HEK293T (cell line): ENCODE data around the gene MAEA.
A peak's percentile ranks its signal among the peaks of the same experiment; 100 is the strongest.

ENCODE experiments used
- CTCF ChIA-PET: fragments of 350-600 bp; formaldehyde crosslinking; extraction: SDS; loops from one replicate; lab custom pipeline; 2021; ENCODE audit warnings: antibody characterized with exemption, inconsistent platforms; lab: Yijun Ruan, JAX
- POLR2A ChIA-PET: fragments of 350-600 bp; formaldehyde crosslinking; extraction: SDS; loops from one replicate; lab custom pipeline; 2020; ENCODE audit warnings: antibody characterized with exemption, inconsistent platforms; lab: Yijun Ruan, JAX
- DNase-seq: peaks from one replicate; pipeline ENCODE4 v3.0.0; 2012; ENCODE audit warnings: mixed read lengths; ENCODE audit errors: extremely low spot score
- ARNT ChIP-seq: fragments of 450-650 bp; IDR thresholded peaks from 2 replicates; pipeline ENCODE4 v1.6.1; 2017; ENCODE audit warnings: mild to moderate bottlenecking
- BHLHE40 ChIP-seq: fragments of 450-650 bp; IDR thresholded peaks from 2 replicates; pipeline ENCODE4 v1.6.1; 2016; ENCODE audit warnings: mild to moderate bottlenecking, moderate library complexity, borderline replicate concordance
- CTBP1 ChIP-seq: fragments of 450-650 bp; IDR thresholded peaks from 2 replicates; pipeline ENCODE4 v1.6.1; 2016; ENCODE audit warnings: borderline replicate concordance
- ELF4 ChIP-seq: fragments of 450-650 bp; IDR thresholded peaks from 2 replicates; pipeline ENCODE4 v1.6.1; 2017; ENCODE audit warnings: antibody characterized with exemption
- FOXA1 ChIP-seq: fragments of 450-650 bp; IDR thresholded peaks from 2 replicates; pipeline ENCODE4 v1.6.1; 2016; ENCODE audit warnings: mild to moderate bottlenecking
- FOXK2 ChIP-seq: fragments of 450-650 bp; IDR thresholded peaks from 2 replicates; pipeline ENCODE4 v1.6.1; 2016; ENCODE audit warnings: mild to moderate bottlenecking
- FOXM1 ChIP-seq: fragments of 450-650 bp; IDR thresholded peaks from 2 replicates; pipeline ENCODE4 v1.6.1; 2017; ENCODE audit warnings: mild to moderate bottlenecking, borderline replicate concordance
- HDGF ChIP-seq: fragments of 450-650 bp; IDR thresholded peaks from 2 replicates; pipeline ENCODE4 v1.6.1; 2017; ENCODE audit warnings: antibody characterized with exemption, borderline replicate concordance
- L3MBTL2 ChIP-seq: fragments of 450-650 bp; conservative IDR thresholded peaks from 2 replicates; pipeline ENCODE4 v1.6.1; 2016; ENCODE audit warnings: mild to moderate bottlenecking
- LEF1 ChIP-seq: fragments of 450-650 bp; IDR thresholded peaks from 2 replicates; pipeline ENCODE4 v1.6.1; 2017; ENCODE audit warnings: mild to moderate bottlenecking, borderline replicate concordance
- NFRKB ChIP-seq: fragments of 450-650 bp; IDR thresholded peaks from 2 replicates; pipeline ENCODE4 v1.6.1; 2016; ENCODE audit warnings: mild to moderate bottlenecking, moderate library complexity
- PKNOX1 ChIP-seq: fragments of 450-650 bp; IDR thresholded peaks from 2 replicates; pipeline ENCODE4 v1.6.1; 2016
- SP1 ChIP-seq: fragments of 450-650 bp; IDR thresholded peaks from 2 replicates; pipeline ENCODE4 v1.6.1; 2017
- SUZ12 ChIP-seq: fragments of 450-650 bp; IDR thresholded peaks from 2 replicates; pipeline ENCODE4 v1.6.1; 2016; ENCODE audit warnings: mild to moderate bottlenecking
- TARDBP ChIP-seq: fragments of 450-650 bp; IDR thresholded peaks from 2 replicates; pipeline ENCODE4 v1.6.1; 2016
- ZNF384 ChIP-seq: fragments of 450-650 bp; IDR thresholded peaks from 2 replicates; pipeline ENCODE4 v1.6.1; 2016

MAEA gene

DNA sequence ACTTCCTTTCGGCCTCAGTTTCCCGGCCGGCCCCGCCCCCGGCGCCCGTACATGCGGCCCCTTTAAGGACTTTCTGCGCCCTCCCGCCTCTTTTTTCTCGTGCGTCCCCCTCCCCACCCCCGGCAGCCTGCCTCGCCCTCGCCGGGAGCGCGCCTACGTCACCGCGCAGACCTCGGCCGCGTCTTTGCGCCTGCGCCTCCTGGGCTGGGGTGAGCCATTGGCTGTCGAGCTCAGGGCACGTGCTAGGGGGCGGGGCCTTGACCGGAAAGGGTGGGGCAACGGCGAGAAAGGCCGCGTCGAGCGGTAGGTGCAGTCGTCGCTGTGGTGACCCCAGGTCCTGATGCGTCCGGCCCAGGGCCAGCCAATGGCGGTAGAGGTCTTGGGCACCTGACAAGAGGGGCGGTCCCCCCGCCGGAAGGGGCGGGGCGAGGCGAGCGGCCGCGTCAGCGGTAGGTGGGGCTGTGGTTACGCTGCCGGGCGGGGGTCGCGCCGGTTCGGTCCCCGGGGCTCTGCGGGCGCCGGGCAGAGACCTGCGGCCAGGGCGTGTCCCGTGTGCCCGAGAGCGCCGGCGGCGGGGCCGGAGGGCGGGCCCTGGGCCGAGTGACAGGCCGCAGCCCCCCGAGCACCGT, 57.2 kb downstream of the MAEA start, which contains the start of gene UVSSA:
Gene UVSSA (plus strand): TSS at position 428 of the 629 bp plus-strand sequence. CDS start 884 bp downstream, outside the sequence.
- ChIA-PET POLR2A (interaction anchor here (0.7 to 2.5 kb wide), 11 partner anchors 14 to 334 kb away, joined by 3 to 22 read pairs (median 5); partner anchors contain the start of genes CTBP1 and MAEA), CTCF (interaction anchor here (0.6 to 1.3 kb wide), 3 partner anchors 19 to 216 kb away, joined by 3 to 7 read pairs (median 3); no protein-coding TSS in a partner anchor)
- DNase-seq, result peak; percentile 100
- TF ChIP-seq FOXA1, result no peak
- peak; percentile 22; the same call in 1 of the 2 replicates for TF ChIP-seq LEF1
- TF ChIP-seq TARDBP, result no peak
- no peak for TF ChIP-seq FOXK2
- TF ChIP-seq HDGF, result peak; percentile 65; the same call in 1 of the 2 replicates
- 0 out of 2 replicates have a peak, but pooled peaks have one; percentile 16 for TF ChIP-seq L3MBTL2
- TF ChIP-seq ZNF384, result no peak
- 0 out of 2 replicates have a peak, but pooled peaks have one; percentile 44 for TF ChIP-seq FOXM1
- no peak; the same call in 1 of the 2 replicates for TF ChIP-seq SP1

DNA sequence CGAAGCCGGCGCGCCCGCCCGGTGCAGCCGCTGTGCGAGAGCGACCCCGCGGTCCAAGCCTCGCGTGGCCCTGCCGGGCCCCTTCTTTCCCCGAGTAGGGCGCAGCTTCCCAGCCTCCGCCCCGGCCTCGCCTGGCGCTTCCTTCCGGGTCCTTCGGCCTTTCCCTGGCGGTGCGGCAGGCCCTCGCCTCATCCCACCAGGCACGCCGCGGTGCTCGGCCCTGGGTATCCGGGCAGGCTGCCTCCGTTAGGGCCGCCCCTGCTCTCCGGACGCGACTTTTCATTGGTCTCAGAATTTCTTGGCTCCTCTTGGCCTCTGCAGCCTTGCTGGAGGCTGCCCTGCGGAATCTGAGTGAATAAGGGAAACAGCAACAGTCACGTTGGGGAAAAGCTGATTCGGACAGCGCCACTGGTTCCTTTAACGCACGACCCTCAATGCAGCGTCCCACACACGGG, 57.7 kb downstream of the MAEA start:
- no peak for TF ChIP-seq SP1
- no peak for TF ChIP-seq FOXM1
- peak; percentile 31; the same call in 1 of the 2 replicates for TF ChIP-seq ARNT
- TF ChIP-seq L3MBTL2, result peak; percentile 76
- TF ChIP-seq ZNF384, result no peak
- ChIA-PET POLR2A (interaction anchor here (0.7 to 2.5 kb wide), 9 partner anchors 15 to 333 kb away, joined by 3 to 22 read pairs (median 5); partner anchors contain the start of genes CTBP1 and MAEA), CTCF (interaction anchor here (1.3 kb wide), 1 partner anchor 29 kb away, joined by 7 read pairs; no protein-coding TSS in a partner anchor)
- peak; percentile 64 for DNase-seq

DNA sequence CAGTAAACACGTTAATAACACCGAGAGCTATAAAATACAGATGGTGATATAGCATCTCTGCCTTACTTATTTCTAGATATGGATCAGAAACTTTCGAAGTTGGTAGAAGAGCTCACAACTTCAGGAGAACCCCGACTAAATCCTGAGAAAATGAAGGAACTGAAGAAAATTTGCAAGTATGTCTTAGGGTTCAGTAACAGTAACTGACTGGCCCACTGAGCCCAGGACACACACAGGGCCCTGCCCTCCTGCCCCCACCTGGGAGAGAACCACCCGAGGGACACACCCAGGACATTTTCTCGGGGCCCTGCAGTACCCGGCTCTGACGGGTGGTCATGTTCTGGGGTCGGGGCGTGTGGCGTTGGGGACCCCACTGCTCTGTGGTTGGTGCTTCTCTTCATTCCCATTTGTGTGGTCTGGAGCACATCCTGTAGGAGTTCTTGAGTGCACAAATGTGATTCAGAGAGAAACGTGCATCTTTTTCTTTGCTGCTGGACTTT, 58.4 kb downstream of the MAEA start:
- no peak for TF ChIP-seq L3MBTL2
- TF ChIP-seq TARDBP, result no peak
- TF ChIP-seq LEF1, result no peak
- TF ChIP-seq ELF4, result no peak
- TF ChIP-seq SP1, result no peak
- ChIA-PET CTCF (no interaction called here), POLR2A (interaction anchor here (1.4 to 2.5 kb wide), 2 partner anchors 21 to 97 kb away, joined by 3 to 15 read pairs; no protein-coding TSS in a partner anchor)
- no peak for DNase-seq

DNA sequence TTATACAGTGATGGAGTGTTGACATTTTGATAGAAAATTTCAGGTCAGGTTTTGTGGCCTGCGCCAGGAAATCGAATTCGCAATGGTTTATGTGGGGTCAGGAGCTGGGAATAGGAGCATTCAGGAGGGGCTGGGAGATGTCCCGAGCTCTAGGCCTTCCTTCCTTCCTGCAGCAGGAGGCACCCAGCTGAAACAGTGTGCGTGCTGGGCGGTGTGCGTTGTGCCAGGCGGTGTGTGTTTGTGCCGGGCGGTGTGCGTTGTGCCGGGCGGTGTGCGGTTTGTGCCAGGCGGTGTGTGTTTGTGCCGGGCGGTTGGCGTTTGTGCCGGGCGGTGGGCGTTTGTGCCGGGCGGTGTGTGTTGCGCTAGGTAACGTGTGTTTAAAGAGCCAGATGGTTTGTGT, 59.1 kb downstream of the MAEA start:
- no peak for DNase-seq
- CTCF ChIA-PET, result interaction anchor here (0.5 kb wide), 1 partner anchor 83 kb away, joined by 3 read pairs; no protein-coding TSS in a partner anchor
- POLR2A ChIA-PET, result interaction anchor here (1.4 kb wide), 1 partner anchor 20 kb away, joined by 3 read pairs; no protein-coding TSS in a partner anchor
- TF ChIP-seq ZNF384 (no peak), PKNOX1 (no peak), TARDBP (no peak), CTBP1 (no peak), HDGF (no peak), SUZ12 (no peak), ARNT (no peak), SP1 (no peak), FOXK2 (no peak), BHLHE40 (no peak), LEF1 (no peak)

GRCh38 chr4:1349359-1350168, 59.9 kb downstream of the MAEA start:
- TF ChIP-seq HDGF (no peak), ELF4 (no peak), LEF1 (no peak), FOXK2 (no peak), NFRKB (no peak), CTBP1 (no peak), BHLHE40 (no peak), TARDBP (no peak), PKNOX1 (no peak), ZNF384 (no peak), SUZ12 (no peak)

DNA sequence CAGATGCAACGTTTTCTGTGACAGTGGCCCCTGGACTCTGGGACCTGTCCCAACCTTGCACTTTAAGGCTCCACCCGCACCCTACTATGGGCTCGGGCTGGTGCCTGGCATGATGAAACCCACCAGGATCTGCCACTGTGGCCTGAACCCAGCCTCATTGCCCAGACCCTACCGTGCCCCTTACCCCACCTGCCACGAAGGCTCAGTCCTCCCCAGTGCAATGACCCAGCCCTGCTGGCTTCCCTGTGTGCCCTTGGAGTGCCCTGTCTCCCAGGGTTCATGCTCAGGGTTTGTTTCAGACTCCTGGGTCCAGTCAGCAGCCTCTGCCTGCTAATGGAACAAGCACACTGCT, 60.5 kb downstream of the MAEA start:
- TF ChIP-seq NFRKB (no peak), FOXK2 (no peak), HDGF (no peak), FOXA1 (no peak), CTBP1 (no peak), L3MBTL2 (no peak), SP1 (no peak), TARDBP (no peak), BHLHE40 (no peak), ZNF384 (no peak), LEF1 (no peak), ARNT (no peak), PKNOX1 (no peak), ELF4 (no peak), SUZ12 (no peak), FOXM1 (no peak)
- ChIA-PET POLR2A (no interaction called here), CTCF (no interaction called here)
- no peak for DNase-seq

More at GRCh38 chr4:1349359-1350168, 59.9 kb downstream of the MAEA start:
- CTCF ChIA-PET, result interaction anchor here (0.6 kb wide), 1 partner anchor 217 kb away, joined by 3 read pairs; no protein-coding TSS in a partner anchor
- no peak for DNase-seq
- POLR2A ChIA-PET, result interaction anchor here (1.4 kb wide), 1 partner anchor 19 kb away, joined by 3 read pairs; no protein-coding TSS in a partner anchor
